ENCODE data around the gene TBC1D10A.

The TBC1D10A gene

DNA sequence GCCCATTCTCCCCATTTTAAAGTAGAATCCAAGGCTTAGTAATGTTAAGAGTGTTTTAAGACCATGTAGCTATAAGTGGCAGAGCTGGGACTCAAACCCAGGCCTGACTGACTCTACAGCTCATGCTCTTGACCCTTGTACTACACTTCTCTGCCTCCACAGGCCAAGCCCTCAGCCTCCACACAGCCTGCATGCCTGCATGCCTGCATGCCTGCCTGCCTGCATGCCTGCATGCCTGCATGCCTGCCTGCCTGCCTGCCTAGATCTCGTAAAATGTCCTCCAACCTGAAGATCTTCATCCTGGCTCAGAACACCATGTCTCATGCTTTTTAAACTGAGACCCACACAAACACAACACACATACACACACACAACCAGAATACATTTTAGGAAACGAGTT is 18.6 kb downstream of the TBC1D10A start:
- peaks cover 26% of the 10 kb centered on the region; the same call in 1 of the 2 replicates for H3K4me1 ChIP-seq (ENCODE audit: control insufficient read depth, insufficient read depth, low read length)
- H3K36me3 ChIP-seq (ENCODE audit: control insufficient read depth, insufficient read depth, low read length): no peaks in the 10 kb centered on the region
- no peaks in the 10 kb centered on the region for H3K27me3 ChIP-seq (ENCODE audit: control insufficient read depth, insufficient read depth, low read length)
- no peak overlapping the region for H3K27ac ChIP-seq (ENCODE audit: low read depth, low read length)
- no peaks in the 10 kb centered on the region for H3K9me3 ChIP-seq (ENCODE audit: control insufficient read depth, insufficient read depth, low read depth, low read length)
- H3K9ac ChIP-seq (ENCODE audit: low read length): no peak overlapping the region
- H3K4me3 ChIP-seq (ENCODE audit: low read depth, low read length): no peak overlapping the region

DNA sequence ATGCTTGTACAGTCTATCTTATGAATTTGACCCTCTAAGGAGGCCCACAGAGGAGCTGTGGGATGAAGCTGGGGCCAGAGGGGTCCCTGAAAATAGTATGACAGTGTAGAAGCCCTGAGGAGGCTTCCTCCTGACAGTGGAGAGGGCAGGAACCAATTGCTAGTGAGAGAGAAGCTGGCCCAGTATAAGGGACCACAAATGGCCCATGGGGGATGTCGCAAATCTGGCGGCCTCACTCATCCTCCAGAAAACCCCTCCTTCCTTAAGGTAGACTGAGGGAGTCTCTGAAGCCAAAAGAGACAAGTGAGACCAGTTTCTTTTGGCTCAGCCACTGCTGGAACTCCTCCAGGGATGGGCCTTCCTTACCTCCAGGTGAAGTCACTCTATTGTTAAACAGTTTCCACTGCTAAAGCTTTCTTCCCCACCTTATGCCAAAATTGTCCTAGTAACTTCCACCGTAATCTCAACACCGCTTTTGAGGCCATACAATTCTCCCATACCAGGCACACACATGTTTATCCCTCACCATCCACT is 19.6 kb downstream of the TBC1D10A start:
- Histone ChIP-seq H3K9ac (ENCODE audit: low read length) (no peak overlapping the region), H3K4me3 (ENCODE audit: low read depth, low read length) (no peak overlapping the region), H3K27ac (ENCODE audit: low read depth, low read length) (no peak overlapping the region), H3K9me3 (ENCODE audit: control insufficient read depth, insufficient read depth, low read depth, low read length) (no peaks in the 10 kb centered on the region), H3K4me1 (ENCODE audit: control insufficient read depth, insufficient read depth, low read length) (peaks cover 26% of the 10 kb centered on the region; the same call in 1 of the 2 replicates), H3K36me3 (ENCODE audit: control insufficient read depth, insufficient read depth, low read length) (no peaks in the 10 kb centered on the region), H3K27me3 (ENCODE audit: control insufficient read depth, insufficient read depth, low read length) (no peaks in the 10 kb centered on the region)

DNA sequence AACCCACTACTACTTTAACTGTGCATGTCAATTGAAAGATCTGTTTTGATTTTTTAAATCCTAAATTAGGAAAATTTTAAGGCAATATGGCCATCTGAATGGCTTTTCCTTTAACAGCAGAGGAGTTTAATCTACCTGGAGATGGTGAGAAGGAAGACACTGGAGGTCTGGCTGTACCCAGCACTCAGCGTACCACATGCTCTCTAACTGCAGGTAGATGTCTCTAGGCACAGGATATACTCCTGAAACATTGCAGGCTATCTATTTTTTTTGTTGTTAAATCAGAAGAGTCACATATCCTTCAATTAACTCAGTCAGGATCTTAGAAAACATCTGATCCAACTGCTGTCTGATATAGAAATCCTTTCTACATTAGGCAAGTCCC is 20.1 kb downstream of the TBC1D10A start:
- no peaks in the 10 kb centered on the region for H3K9me3 ChIP-seq (ENCODE audit: control insufficient read depth, insufficient read depth, low read depth, low read length)
- no peak overlapping the region for H3K9ac ChIP-seq (ENCODE audit: low read length)
- no peaks in the 10 kb centered on the region for H3K27me3 ChIP-seq (ENCODE audit: control insufficient read depth, insufficient read depth, low read length)
- no peak overlapping the region for H3K27ac ChIP-seq (ENCODE audit: low read depth, low read length)
- H3K36me3 ChIP-seq (ENCODE audit: control insufficient read depth, insufficient read depth, low read length): no peaks in the 10 kb centered on the region
- H3K4me1 ChIP-seq (ENCODE audit: control insufficient read depth, insufficient read depth, low read length): peaks cover 26% of the 10 kb centered on the region; the same call in 1 of the 2 replicates
- H3K4me3 ChIP-seq (ENCODE audit: low read depth, low read length): no peak overlapping the region

DNA sequence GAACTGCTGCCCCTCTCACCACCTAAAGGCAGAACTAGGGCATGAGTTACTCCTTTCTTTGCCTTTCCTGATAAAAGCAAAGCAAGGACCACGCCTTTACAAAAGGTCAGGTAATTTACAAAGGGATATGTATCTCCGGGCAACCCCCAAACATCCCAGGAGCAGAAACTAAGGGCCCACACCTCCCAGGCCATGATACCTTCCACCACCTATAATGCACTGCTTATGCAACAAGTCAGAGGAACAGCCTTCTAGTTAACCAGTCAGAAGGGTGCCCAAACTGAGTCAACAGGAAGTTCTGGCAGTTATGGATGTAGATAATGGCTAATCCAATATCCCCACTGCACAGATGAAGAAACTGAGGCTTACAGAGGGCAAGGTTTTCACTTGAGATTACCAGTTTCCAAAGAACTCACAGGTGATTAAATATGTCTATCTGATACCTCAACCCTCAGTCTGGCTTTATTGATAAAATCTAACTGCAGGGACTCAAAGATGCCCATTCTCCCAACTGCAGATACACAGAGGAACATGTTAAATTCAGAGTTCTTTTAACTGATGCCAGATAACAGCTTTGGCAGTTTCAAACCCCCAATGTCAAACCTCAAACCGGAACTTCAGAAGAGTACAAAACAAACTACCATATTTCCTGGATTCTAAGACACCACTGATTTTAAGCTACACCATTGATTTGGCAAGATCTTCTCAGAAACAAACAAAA is 20.7 kb downstream of the TBC1D10A start:
- no peak overlapping the region for H3K4me3 ChIP-seq (ENCODE audit: low read depth, low read length)
- no peak overlapping the region for H3K27ac ChIP-seq (ENCODE audit: low read depth, low read length)
- H3K36me3 ChIP-seq (ENCODE audit: control insufficient read depth, insufficient read depth, low read length): no peaks in the 10 kb centered on the region
- peaks cover 23% of the 10 kb centered on the region; the same call in 1 of the 2 replicates for H3K4me1 ChIP-seq (ENCODE audit: control insufficient read depth, insufficient read depth, low read length)
- H3K9ac ChIP-seq (ENCODE audit: low read length): no peak overlapping the region
- H3K27me3 ChIP-seq (ENCODE audit: control insufficient read depth, insufficient read depth, low read length): no peaks in the 10 kb centered on the region
- H3K9me3 ChIP-seq (ENCODE audit: control insufficient read depth, insufficient read depth, low read depth, low read length): no peaks in the 10 kb centered on the region

DNA sequence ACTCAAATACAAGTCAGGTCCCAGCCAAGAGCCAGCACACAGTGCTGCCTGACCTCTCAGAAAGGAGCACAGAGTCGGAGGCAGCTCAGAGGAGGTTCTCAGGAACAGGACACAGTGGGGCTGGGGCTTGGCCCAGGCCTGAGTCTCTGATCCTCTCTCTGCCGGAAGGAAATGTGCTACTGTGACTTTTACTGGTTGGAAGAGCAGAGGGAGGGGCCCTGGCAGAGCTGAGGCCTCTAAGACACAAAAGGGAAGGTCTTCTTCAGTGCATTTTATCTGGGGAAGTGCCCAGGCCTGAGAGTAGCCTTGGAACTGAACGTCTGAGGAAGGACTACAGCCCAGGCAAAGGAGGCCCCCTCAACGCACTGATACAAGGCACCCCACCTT is 21.2 kb downstream of the TBC1D10A start:
- Histone ChIP-seq H3K9me3 (ENCODE audit: control insufficient read depth, insufficient read depth, low read depth, low read length) (no peaks in the 10 kb centered on the region), H3K4me3 (ENCODE audit: low read depth, low read length) (no peak overlapping the region), H3K27me3 (ENCODE audit: control insufficient read depth, insufficient read depth, low read length) (no peaks in the 10 kb centered on the region), H3K9ac (ENCODE audit: low read length) (no peak overlapping the region), H3K36me3 (ENCODE audit: control insufficient read depth, insufficient read depth, low read length) (no peaks in the 10 kb centered on the region), H3K4me1 (ENCODE audit: control insufficient read depth, insufficient read depth, low read length) (peaks cover 18% of the 10 kb centered on the region; the same call in 1 of the 2 replicates), H3K27ac (ENCODE audit: low read depth, low read length) (no peak overlapping the region)

DNA sequence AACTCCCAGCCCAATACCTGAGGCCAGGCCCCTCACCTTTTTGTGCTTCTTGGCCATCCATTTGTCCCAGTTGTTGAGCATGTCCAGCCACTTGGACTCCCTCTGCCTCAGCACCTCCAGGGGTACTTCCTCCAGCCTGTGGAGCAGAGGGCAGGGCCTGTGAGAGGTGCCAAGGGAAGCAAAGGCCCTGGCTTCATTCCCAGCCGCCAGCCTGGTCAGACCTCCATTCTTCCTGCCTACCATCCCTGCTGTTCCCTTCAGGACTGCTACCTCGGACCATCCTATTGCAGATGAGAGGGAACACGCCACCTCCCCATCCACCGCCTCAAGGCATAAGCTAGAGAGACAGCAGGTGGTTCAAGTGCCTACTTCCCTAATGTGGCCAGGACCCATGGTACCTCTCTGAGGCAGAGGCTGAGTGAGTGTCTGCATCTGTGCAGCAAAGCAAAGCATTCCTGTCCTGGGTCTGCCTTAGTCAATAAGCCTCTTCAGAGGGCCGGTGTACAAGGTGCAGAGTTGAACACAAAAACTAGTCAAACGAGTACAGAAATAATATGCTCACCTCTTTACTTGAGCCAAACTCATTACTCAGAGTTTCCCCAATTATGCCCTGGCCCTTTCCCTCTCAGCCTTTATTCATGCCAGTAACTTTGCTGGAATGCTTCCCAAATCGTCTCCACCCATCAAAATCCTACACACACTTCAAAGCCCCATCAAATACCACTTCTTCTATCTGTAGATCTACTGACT is 22.1 kb downstream of the TBC1D10A start:
- Histone ChIP-seq H3K27ac (ENCODE audit: low read depth, low read length) (no peak overlapping the region), H3K36me3 (ENCODE audit: control insufficient read depth, insufficient read depth, low read length) (no peaks in the 10 kb centered on the region), H3K4me3 (ENCODE audit: low read depth, low read length) (no peak overlapping the region), H3K9ac (ENCODE audit: low read length) (no peak overlapping the region), H3K27me3 (ENCODE audit: control insufficient read depth, insufficient read depth, low read length) (no peaks in the 10 kb centered on the region), H3K4me1 (ENCODE audit: control insufficient read depth, insufficient read depth, low read length) (peaks cover 14% of the 10 kb centered on the region; the same call in 1 of the 2 replicates), H3K9me3 (ENCODE audit: control insufficient read depth, insufficient read depth, low read depth, low read length) (no peaks in the 10 kb centered on the region)

DNA sequence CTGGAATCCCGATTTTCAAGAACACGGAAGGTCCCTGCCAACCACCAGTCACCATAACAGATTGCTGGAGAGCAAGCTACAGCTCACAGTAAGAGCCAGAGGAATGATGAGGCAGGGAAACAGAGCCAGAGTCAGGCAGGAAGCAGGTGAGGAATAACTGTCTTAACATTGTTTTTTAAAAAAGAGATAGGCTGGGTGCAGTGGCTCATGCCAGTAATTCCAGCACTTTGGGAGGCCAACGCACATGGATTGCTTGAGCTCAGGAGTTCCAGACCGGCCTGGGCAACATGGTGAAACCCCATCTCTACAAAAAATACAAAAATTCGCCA is 24.0 kb downstream of the TBC1D10A start:
- H3K9ac ChIP-seq (ENCODE audit: low read length): no peak overlapping the region

DNA sequence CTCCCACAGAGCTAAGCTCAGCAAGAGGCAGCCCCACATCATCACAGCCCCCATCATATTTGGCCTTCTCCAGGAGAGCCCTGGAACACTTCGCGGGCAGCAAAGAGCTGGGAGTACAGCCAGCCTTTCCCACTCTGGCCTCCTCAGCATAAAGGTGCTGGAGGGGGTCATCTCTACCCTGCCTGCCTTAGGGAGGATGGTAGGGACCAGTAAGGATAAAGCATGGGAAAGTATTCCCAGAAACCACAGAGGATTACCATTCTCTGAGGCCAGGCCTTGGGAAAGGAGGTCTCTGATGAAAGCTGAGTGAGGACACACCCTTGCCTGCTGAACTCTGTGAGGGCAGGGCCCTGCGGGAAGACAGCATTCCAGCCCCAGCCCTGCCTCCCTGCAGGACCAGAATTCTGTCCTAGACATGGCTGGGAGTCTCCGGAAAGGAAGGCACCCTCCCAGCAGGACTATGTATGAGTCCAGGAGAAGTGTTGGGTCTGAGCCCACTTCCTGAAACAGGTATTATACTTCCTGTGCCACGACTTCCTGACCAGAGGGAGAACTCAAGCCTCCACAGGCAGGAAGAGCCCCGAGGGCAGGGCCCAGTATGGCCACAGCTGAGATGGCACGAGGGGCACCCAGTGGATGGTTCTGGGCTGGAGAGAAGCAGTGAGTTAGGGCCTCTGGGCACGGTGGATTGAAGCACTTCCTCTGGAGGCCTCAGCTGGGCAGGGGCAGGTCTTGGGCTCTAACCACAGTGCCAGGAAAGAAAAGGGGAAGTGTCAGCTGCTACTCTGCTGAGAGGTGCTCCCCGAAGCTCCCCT is 24.5 kb downstream of the TBC1D10A start:
- no peak overlapping the region for H3K27ac ChIP-seq (ENCODE audit: low read depth, low read length)
- no peaks in the 10 kb centered on the region for H3K27me3 ChIP-seq (ENCODE audit: control insufficient read depth, insufficient read depth, low read length)
- peaks cover 14% of the 10 kb centered on the region; the same call in 1 of the 2 replicates for H3K4me1 ChIP-seq (ENCODE audit: control insufficient read depth, insufficient read depth, low read length)
- no peak overlapping the region for H3K4me3 ChIP-seq (ENCODE audit: low read depth, low read length)
- no peaks in the 10 kb centered on the region for H3K9me3 ChIP-seq (ENCODE audit: control insufficient read depth, insufficient read depth, low read depth, low read length)
- H3K36me3 ChIP-seq (ENCODE audit: control insufficient read depth, insufficient read depth, low read length): no peaks in the 10 kb centered on the region
- H3K9ac ChIP-seq (ENCODE audit: low read length): no peak overlapping the region

More for the DNA sequence above, 24.0 kb downstream of the TBC1D10A start:
- Histone ChIP-seq H3K9me3 (ENCODE audit: control insufficient read depth, insufficient read depth, low read depth, low read length) (no peaks in the 10 kb centered on the region), H3K36me3 (ENCODE audit: control insufficient read depth, insufficient read depth, low read length) (no peaks in the 10 kb centered on the region), H3K27me3 (ENCODE audit: control insufficient read depth, insufficient read depth, low read length) (no peaks in the 10 kb centered on the region), H3K27ac (ENCODE audit: low read depth, low read length) (no peak overlapping the region), H3K4me1 (ENCODE audit: control insufficient read depth, insufficient read depth, low read length) (peaks cover 14% of the 10 kb centered on the region; the same call in 1 of the 2 replicates), H3K4me3 (ENCODE audit: low read depth, low read length) (no peak overlapping the region)

DNA sequence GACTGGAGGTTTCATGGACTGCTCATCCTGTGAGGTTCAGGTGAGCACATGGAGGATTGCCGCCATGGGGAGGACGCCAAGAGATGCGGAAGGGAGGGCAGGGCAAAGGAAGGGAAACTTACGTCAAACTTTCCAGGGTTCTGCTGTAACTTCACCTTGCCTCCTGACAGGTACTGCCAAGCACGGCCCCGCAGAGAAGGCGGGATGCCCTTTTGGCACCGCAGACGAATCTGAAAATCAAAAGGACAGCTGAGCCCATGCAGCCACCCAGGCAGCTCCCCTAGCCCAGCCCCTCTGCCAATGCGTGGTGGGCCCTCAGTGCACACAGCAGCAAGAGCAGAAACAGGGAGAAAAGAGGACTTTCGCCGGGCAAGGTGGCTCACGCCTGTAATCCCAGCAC is 27.4 kb downstream of the TBC1D10A start:
- Histone ChIP-seq H3K4me3 (ENCODE audit: low read depth, low read length) (no peak overlapping the region), H3K27ac (ENCODE audit: low read depth, low read length) (no peak overlapping the region), H3K27me3 (ENCODE audit: control insufficient read depth, insufficient read depth, low read length) (no peaks in the 10 kb centered on the region), H3K36me3 (ENCODE audit: control insufficient read depth, insufficient read depth, low read length) (peaks cover 2% of the 10 kb centered on the region; the same call in 1 of the 2 replicates), H3K4me1 (ENCODE audit: control insufficient read depth, insufficient read depth, low read length) (no peaks in the 10 kb centered on the region; the same call in 1 of the 2 replicates), H3K9ac (ENCODE audit: low read length) (no peak overlapping the region), H3K9me3 (ENCODE audit: control insufficient read depth, insufficient read depth, low read depth, low read length) (no peaks in the 10 kb centered on the region)

DNA sequence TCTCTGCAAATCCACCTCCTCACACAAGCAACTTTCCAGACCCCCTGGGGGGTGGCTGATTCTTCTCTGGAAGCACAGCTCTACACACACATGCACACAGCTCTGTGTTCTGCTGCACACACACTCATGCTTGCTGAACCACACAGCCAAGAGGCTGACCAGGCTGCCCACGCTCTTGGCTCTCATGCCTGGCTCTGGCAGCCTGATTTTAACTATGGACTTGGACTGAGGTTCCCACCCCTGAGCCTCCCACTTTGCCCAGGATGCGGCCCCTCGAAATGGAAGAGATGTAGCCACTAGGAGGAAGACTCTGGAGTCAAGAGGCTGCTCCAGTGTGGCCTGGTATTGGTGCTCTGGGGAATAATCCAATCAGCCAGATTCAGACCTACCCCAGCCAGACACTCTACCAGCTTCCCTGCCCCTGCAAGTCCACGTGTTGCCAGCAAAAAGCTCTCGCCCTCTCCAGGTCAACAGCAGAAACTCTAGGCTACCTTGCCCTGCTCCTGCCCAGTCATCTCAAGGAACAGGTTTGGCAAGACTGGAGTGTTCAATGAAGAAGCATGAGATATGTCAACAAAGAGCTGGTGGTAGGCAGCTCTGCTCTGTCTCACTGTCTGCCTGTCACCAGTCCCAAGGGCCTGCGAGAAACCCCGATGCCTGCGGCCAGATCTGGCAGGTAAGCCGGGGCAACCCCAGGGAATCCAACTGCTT is 28.6 kb downstream of the TBC1D10A start:
- H3K27me3 ChIP-seq (ENCODE audit: control insufficient read depth, insufficient read depth, low read length): no peaks in the 10 kb centered on the region
- H3K9me3 ChIP-seq (ENCODE audit: control insufficient read depth, insufficient read depth, low read depth, low read length): no peaks in the 10 kb centered on the region
- peaks cover 8% of the 10 kb centered on the region for H3K36me3 ChIP-seq (ENCODE audit: control insufficient read depth, insufficient read depth, low read length)
- H3K4me1 ChIP-seq (ENCODE audit: control insufficient read depth, insufficient read depth, low read length): no peaks in the 10 kb centered on the region
- no peak overlapping the region for H3K9ac ChIP-seq (ENCODE audit: low read length)
- no peak overlapping the region for H3K4me3 ChIP-seq (ENCODE audit: low read depth, low read length)
- H3K27ac ChIP-seq (ENCODE audit: low read depth, low read length): no peak overlapping the region

Measured in HUES6 (cell line).